T-helper 17 cell (primary cell): ENCODE results near the gene BOK. TPM values are rescaled to one million over a fixed set of nuclear protein-coding genes. Genes with fewer than 3 reads are reported as not detected.

Experiments
- ATAC-seq: fragments of 150-1000 bp; cut with Tn5 transposase; 2 replicates; pipeline ENCODE4 v1.10.0; 2021; ENCODE audit warnings: mild to moderate bottlenecking, moderate library complexity
- DNase-seq, 3 donors: peaks; one replicate each; pipeline versions ENCODE4 v3.0.0 to v3.0.0-alpha.2; 2020 to 2021
- H3K9me3 ChIP-seq: one replicate; pipeline ENCODE4 v1.7.0; 2013; ENCODE audit warnings: low read length, mild to moderate bottlenecking; ENCODE audit not compliant: control insufficient read depth, poor library complexity, severe bottlenecking
- H3K27ac Mint-ChIP-seq: one replicate; pipeline ENCODE4 v1.8.0; 2022; ENCODE audit warnings: mild to moderate bottlenecking, moderate library complexity, mixed read lengths
- H3K27me3 Mint-ChIP-seq: one replicate; pipeline ENCODE4 v1.8.0; 2022; ENCODE audit warnings: mixed read lengths
- H3K36me3 Mint-ChIP-seq: one replicate; pipeline ENCODE4 v1.8.0; 2022; ENCODE audit warnings: low read depth, mixed read lengths
- H3K4me1 Mint-ChIP-seq: one replicate; pipeline ENCODE4 v1.8.0; 2022; ENCODE audit warnings: mild to moderate bottlenecking, mixed read lengths
- H3K4me3 Mint-ChIP-seq: one replicate; pipeline ENCODE4 v1.8.0; 2022; ENCODE audit warnings: mild to moderate bottlenecking, moderate library complexity, mixed read lengths
- total RNA-seq, 4 donors: library from RNA in 2 of 4; stranded (reverse) in 2 of 4; gene quantifications; one replicate each; pipeline ENCODE4 v1.2.3 and lab custom pipeline; 2022 to 2026

BOK gene
- total RNA-seq, 2 donors from 2014 or later, result not detected

GRCh38 chr2:241532168-241532567 is 26.4 kb upstream of the BOK start:
- DNase-seq, result no peak
- Mint-ChIP-seq H3K27ac (no peak overlapping the region), H3K36me3 (no peaks in the 10 kb centered on the region), H3K4me1 (peaks cover 3% of the 10 kb centered on the region), H3K4me3 (no peak overlapping the region), H3K27me3 (peaks cover 19% of the 10 kb centered on the region)
- ATAC-seq, result no peak
- H3K9me3 ChIP-seq, result no peaks in the 10 kb centered on the region

GRCh38 chr2:241532733-241533601 is 25.6 kb upstream of the BOK start:
- ATAC-seq (no peak), DNase-seq (no peak)
- Mint-ChIP-seq H3K4me1 (peaks cover 3% of the 10 kb centered on the region), H3K4me3 (peak overlapping the region; percentile 36), H3K27ac (no peak overlapping the region), H3K36me3 (no peaks in the 10 kb centered on the region), H3K27me3 (peaks cover 19% of the 10 kb centered on the region)
- no peaks in the 10 kb centered on the region for H3K9me3 ChIP-seq

GRCh38 chr2:241534293-241534692 is 24.3 kb upstream of the BOK start:
- ATAC-seq (no peak), DNase-seq (no peak)
- Mint-ChIP-seq H3K36me3 (no peaks in the 10 kb centered on the region), H3K4me3 (no peak overlapping the region), H3K4me1 (peaks cover 3% of the 10 kb centered on the region), H3K27ac (no peak overlapping the region), H3K27me3 (peaks cover 25% of the 10 kb centered on the region)
- no peaks in the 10 kb centered on the region for H3K9me3 ChIP-seq

- Mint-ChIP-seq H3K36me3 (no peaks in the 10 kb centered on the region), H3K27ac (no peak overlapping the region), H3K27me3 (peaks cover 25% of the 10 kb centered on the region), H3K4me3 (no peak overlapping the region), H3K4me1 (peaks cover 3% of the 10 kb centered on the region)
- no peaks in the 10 kb centered on the region for H3K9me3 ChIP-seq
- DNase-seq, result no peak
- no peak for ATAC-seq
Observed at GRCh38 chr2:241534701-241535375, 23.7 kb upstream of the BOK start.

GRCh38 chr2:241535871-241536655 is 22.5 kb upstream of the BOK start:
- H3K27me3 Mint-ChIP-seq, result peaks cover 32% of the 10 kb centered on the region
- no peaks in the 10 kb centered on the region for H3K36me3 Mint-ChIP-seq
- no peak for DNase-seq
- peaks cover 3% of the 10 kb centered on the region for H3K4me1 Mint-ChIP-seq
- H3K4me3 Mint-ChIP-seq, result no peak overlapping the region
- ATAC-seq, result no peak
- H3K9me3 ChIP-seq, result no peaks in the 10 kb centered on the region
- H3K27ac Mint-ChIP-seq, result no peak overlapping the region

GRCh38 chr2:241538838-241539615 is 19.5 kb upstream of the BOK start:
- H3K4me3 Mint-ChIP-seq, result no peak overlapping the region
- H3K4me1 Mint-ChIP-seq, result peaks cover 3% of the 10 kb centered on the region
- no peak for DNase-seq
- H3K27me3 Mint-ChIP-seq, result peaks cover 43% of the 10 kb centered on the region
- no peaks in the 10 kb centered on the region for H3K36me3 Mint-ChIP-seq
- no peak for ATAC-seq
- H3K27ac Mint-ChIP-seq, result no peak overlapping the region
- H3K9me3 ChIP-seq, result no peaks in the 10 kb centered on the region

- Mint-ChIP-seq H3K4me3 (no peak overlapping the region), H3K4me1 (no peaks in the 10 kb centered on the region), H3K27ac (no peak overlapping the region), H3K36me3 (no peaks in the 10 kb centered on the region), H3K27me3 (peaks cover 37% of the 10 kb centered on the region)
- H3K9me3 ChIP-seq, result no peaks in the 10 kb centered on the region
- DNase-seq, result no peak
- ATAC-seq, result no peak
Observed at GRCh38 chr2:241539616-241540374, 18.8 kb upstream of the BOK start.

GRCh38 chr2:241540401-241540770 is 18.2 kb upstream of the BOK start:
- H3K4me1 Mint-ChIP-seq, result no peaks in the 10 kb centered on the region
- no peaks in the 10 kb centered on the region for H3K9me3 ChIP-seq
- DNase-seq (no peak), ATAC-seq (no peak)
- no peak overlapping the region for H3K27ac Mint-ChIP-seq
- H3K4me3 Mint-ChIP-seq, result peak overlapping the region; percentile 72
- no peaks in the 10 kb centered on the region for H3K36me3 Mint-ChIP-seq
- H3K27me3 Mint-ChIP-seq, result peaks cover 37% of the 10 kb centered on the region

- Mint-ChIP-seq H3K36me3 (no peaks in the 10 kb centered on the region), H3K4me3 (peak overlapping the region; percentile 72), H3K27me3 (peaks cover 34% of the 10 kb centered on the region), H3K4me1 (no peaks in the 10 kb centered on the region), H3K27ac (no peak overlapping the region)
- DNase-seq (peak; percentile 49 to 57 (median 54)), ATAC-seq (peak; percentile 83)
- H3K9me3 ChIP-seq, result no peaks in the 10 kb centered on the region
Observed at GRCh38 chr2:241540771-241541561, 17.6 kb upstream of the BOK start.

- DNase-seq (no peak), ATAC-seq (no peak)
- Mint-ChIP-seq H3K27ac (no peak overlapping the region), H3K4me3 (no peak overlapping the region), H3K4me1 (no peaks in the 10 kb centered on the region), H3K36me3 (no peaks in the 10 kb centered on the region), H3K27me3 (peaks cover 27% of the 10 kb centered on the region)
- no peaks in the 10 kb centered on the region for H3K9me3 ChIP-seq
Observed at GRCh38 chr2:241541564-241542277, 16.8 kb upstream of the BOK start.

GRCh38 chr2:241542278-241542605 is 16.3 kb upstream of the BOK start:
- H3K9me3 ChIP-seq, result no peaks in the 10 kb centered on the region
- H3K36me3 Mint-ChIP-seq, result peaks cover 3% of the 10 kb centered on the region
- H3K27me3 Mint-ChIP-seq, result peaks cover 26% of the 10 kb centered on the region
- no peaks in the 10 kb centered on the region for H3K4me1 Mint-ChIP-seq
- no peak for DNase-seq
- H3K4me3 Mint-ChIP-seq, result no peak overlapping the region
- ATAC-seq, result no peak
- no peak overlapping the region for H3K27ac Mint-ChIP-seq
